Activated naive CD4-positive, alpha-beta T cell (primary cell): ENCODE results near the gene SLC8A2.
"Not testable (repeated sequence)": the region's sequence is repeated elsewhere in the genome, so short reads cannot be mapped to it uniquely, and the experiment has no call there.

Experiments used
- DNase-seq, 4 experiments: peaks; one replicate each; lab custom pipeline; 2025; lab: John Stamatoyannopoulos, UW

The SLC8A2 gene

DNA sequence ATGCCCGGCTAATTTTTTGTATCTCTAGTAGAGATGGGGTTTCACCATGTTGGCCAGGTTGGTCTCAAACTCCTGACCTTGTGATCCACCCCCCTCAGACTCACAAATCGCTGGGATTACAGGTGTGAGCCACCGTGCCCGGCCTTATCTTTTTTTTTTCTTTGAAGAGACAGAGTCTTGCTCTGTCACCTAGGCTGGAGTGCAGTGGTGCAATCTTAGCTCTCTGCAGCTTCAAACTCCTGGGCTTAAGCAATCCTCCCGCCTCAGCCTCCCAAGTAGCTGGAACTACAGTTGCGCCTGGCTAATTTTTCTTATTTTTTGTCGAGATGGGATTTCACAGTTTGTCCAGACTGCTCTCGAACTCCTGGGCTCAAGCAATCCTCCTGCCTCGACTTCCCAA is 60.0 kb downstream of the SLC8A2 start:
- DNase-seq = not testable (repeated sequence)

DNA sequence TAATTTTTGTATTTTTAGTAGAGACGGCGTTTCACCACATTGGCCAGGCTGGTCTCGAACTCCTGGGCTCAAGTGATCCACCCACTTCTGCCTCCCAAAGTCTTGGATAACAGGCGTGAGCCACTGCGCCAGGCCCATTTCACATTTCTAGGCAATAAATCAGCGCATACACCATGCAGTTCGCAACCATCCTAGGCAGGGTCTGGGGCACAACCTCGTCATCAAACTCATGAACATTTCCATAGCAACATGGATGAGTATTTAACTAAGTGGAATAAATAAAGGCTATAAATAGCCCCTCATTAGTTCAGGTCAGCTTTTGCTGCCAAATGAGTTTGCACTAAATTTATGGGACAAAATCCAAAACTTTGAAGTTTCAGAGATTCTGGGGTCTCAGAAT is 60.6 kb downstream of the SLC8A2 start:
- no peak for DNase-seq

DNA sequence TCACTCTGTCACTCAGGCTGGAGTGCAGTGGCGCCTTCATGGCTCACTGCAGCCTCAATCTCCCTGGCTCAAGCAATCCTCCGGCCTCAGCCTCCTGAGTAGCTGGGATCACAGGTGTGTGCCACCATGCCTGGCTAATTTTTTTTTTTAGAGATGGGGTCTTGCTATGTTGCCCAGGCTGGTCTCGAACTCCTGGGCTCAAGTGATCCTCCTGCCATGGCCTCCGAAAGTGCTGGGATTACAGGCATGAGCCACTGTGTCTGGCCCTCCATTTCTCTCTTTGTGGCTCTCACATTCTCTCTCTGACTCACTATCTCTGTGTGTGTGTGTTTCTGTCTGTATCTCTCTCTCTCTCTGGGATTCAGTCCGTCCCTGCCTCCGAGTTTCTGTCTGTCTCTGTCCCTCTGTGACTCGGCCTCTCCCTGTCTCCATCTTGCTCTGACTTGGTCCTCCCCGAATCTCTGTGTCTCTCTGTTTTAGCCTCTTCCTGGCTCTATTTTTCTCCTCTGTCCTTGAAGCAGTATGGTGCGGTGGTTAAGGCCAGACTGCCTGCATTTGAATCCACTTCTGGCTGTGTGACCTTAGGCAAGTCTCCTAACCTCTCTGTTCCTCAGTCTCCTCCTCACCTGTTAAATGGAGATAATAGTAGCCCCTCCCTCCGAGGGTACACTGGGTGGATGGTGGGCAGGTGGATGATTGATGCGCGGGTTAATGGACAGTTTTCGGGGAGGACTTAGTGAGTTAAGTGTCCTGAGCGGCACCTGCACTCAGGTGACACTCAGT is 63.3 kb downstream of the SLC8A2 start:
- DNase-seq = no peak

DNA sequence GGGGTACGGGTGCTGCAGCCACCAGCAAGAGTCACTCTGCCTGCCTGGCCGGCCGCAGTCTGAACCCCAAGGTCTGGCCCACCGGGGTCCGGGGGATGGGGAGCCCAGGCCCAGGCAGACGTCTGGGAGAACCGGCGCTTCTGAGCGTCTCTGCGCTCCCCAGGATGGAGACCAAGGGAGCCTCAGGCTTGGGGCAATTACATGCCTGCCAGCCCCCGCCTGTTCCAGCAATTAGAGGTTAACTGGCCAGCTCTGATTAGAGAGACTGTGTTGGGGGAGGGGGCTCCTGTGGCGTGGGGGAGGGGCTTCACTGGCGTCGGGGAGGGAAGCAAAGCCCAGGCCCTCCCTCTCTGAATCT is 64.3 kb downstream of the SLC8A2 start:
- DNase-seq = no peak

DNA sequence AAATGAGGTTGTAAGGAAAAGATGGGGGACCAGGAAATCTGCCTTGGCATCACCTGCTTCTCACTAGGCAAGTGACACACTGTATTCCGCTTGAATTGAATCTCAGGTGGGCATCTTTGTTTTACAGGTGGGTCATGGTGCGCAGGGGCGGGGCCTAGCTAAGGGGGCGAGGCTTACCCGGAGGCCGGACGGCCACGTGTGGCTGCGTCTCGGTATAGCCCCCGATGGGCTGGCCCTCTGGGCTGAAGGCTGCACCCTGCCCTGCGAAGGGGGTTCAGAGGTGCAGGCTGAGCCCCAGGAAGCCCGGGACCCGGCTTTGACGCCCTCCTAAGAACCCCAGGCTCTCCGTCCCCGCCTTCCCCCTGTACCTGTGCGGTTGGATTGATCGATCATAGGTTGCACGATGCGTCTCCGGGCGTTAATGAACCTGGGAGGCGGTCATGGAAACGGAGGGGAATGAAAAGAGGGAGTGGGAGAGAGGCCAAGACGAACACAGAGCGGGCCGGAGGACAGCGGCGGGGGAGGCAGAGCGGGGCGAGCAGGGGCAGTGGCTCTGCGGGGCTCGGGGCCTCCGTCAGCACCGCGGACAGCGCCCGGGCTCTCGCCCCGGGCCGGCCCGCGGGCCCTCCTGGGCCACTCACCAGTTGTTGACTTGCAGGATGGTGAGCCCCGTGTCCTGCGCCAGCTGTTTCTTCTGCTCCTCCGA is 64.8 kb downstream of the SLC8A2 start:
- DNase-seq = no peak

DNA sequence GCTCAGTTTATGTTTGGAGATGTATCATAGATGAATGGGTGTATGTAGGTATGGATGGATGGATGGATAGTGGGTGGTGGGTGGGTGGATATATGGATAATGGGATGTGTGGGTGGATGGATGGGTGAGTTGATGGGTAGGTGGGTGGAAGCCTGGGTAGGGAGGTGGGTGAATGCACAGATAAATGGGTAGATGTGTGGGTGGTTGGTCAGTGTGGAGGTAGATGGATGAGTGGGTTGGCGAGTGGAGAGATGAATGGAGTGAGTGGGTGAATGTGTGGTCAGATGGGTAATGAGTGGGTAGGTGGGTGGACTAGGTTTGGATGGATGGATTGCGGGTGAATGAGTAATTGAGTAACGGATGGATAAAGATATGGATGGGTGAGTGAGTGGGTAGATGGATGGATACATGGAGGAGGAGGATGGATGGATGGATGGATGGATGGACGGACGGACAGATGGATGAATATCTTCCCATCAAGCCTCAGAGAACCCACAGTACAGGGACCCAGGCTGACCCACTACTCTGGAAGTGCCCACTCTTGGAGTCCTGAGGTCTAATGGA is 65.8 kb downstream of the SLC8A2 start:
- no peak for DNase-seq

DNA sequence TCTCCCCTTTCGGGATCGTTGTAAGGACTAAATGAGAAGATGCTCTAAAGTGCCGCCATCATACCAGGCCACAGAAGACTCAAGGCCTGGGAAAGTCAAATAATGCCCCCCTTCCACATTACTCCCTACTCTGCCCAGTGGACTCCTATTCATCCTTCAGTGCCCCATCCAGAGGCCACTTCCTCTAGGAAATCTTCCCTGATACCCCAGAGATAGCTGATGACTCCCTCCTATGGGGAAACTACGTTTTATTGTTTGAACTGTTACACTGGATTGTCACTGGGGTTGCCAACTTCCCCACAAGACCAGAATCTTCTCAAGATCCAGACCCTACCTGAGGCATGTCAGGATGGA is 66.5 kb downstream of the SLC8A2 start:
- DNase-seq = no peak

DNA sequence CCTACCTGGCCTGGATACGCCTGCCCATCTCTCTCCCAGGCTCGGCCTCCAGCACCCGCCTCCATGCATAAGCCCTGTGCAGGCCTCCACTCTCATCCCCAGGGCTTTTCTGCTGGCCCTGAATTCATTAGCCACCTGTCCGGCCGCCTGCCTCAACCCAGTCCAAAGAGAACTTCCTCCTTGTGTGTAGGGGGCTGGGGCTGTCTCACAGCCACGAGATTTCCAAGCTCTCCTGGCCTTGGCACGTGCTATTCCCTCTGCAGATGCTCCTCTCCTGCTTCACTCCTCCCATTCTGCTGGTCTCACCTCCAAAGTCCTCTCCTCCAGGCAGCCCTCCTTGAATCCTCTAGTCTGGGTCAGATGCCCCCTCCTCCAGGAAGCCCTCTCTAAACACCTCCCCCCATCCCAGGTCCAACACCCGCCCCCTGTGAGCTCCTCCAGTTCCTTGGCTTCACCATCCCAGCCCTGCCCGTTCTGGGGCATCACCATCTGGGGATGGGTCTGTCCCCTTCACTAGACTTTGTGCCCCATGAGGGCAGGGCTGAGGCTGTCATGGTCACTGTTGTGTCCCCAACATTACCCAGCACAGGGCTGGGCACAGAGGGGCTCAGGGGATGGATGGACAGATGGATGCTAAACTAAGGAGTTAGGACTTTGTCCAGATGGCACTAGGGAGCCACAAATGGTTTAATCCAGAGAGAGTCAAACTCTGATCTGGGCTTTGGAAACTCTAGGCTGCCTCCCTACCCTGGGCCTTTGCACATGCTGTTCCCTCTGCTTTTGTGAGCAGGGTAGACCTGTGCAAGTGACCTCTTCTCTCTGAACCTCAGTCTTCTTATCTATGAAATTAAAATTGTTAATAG is 67.1 kb downstream of the SLC8A2 start:
- no peak for DNase-seq

DNA sequence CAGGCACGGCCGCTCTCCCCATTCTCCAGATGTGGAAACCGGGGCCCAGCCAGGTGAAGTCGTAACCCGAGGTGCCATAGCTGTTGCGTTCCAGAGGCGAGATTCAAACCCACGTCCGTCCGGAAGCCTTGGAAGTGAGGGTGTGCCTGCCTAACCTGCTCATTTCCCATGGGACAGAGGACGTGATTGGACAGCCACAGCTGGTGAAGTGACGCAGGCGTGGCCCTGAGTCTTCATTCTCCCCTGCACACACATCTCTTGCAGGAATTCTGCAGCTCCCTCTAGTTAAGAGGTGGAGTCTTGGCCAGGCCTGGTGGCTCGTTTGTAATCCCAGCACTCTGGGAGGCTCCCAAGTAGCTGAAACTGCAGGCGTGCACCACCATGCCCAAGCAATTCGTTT is 69.2 kb downstream of the SLC8A2 start:
- DNase-seq = no peak

DNA sequence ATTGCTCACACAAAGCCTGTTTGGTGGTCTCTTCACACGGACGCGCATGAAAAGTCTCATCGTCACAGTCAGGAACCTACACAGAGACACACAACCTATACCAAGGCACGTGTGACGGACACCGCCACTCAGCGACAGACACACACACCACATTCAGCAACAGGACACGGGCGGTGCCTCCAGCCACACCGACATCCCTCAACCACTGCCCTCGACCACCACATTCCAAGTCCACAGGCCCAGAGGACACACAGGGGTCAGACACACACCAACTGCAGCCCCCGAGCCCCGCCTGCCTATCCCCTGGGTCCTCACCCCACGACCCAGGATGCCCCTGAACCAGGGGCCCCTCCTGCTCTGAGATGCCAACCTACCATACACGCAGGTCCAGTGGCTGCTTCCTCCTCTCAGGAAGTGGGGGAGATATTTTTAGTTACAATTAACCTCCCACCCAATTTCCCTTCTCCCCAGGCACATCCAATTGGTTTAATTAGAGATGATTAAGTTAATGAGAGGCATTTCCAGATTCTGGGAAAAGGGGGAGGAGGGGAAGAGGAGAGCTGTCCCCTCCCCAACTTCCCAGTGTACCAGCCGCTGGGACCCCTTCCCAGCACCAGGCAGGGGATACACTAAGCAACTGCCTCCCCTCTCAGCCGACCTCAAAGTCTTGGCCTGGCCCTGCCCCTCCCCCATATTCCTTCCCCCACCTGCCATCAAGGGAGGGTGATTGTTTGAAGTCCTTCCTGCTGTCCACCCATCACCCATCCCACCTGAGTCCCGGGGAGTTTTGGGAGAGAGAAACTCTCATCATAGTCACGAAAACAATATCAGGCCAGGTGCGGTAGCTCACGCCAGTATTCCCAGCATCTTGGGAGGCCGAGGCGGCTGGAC is 72.7 kb downstream of the SLC8A2 start:
- no peak for DNase-seq

DNA sequence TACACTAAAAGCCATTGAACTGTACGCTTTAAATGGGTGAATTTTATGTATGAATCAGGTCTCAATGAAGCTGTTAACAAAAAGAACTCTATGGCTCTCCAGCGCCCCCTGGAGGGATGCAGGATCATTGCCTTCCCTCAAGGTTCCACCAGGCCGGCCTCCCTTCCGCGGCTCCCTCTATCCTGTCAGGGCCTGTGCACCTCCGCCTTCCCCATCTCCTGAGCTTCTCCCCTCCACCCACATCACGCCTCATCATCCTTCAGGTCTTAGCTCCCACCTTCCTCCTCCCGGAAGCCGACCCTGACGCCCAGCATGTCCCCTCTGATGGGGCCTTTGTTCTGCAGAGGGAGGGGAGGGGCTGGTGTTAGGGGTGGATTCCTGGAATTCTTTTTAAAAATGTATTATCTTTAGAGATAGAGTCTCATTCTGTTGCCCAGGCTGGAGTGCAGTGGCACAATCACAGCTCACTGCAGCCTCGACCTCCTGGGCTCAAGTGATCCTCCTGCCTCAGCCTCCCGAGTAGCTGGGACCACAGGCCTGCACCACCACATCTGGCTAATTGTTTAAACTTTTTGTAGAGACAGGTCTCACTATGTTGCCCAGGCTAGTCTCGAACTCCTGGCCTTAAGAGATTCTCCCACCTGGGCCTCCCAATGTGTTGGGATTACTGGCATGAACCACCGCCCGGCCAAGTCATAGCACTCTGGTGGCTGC is 80.0 kb downstream of the SLC8A2 start:
- DNase-seq = peak; percentile 43 to 81 (median 74)

DNA sequence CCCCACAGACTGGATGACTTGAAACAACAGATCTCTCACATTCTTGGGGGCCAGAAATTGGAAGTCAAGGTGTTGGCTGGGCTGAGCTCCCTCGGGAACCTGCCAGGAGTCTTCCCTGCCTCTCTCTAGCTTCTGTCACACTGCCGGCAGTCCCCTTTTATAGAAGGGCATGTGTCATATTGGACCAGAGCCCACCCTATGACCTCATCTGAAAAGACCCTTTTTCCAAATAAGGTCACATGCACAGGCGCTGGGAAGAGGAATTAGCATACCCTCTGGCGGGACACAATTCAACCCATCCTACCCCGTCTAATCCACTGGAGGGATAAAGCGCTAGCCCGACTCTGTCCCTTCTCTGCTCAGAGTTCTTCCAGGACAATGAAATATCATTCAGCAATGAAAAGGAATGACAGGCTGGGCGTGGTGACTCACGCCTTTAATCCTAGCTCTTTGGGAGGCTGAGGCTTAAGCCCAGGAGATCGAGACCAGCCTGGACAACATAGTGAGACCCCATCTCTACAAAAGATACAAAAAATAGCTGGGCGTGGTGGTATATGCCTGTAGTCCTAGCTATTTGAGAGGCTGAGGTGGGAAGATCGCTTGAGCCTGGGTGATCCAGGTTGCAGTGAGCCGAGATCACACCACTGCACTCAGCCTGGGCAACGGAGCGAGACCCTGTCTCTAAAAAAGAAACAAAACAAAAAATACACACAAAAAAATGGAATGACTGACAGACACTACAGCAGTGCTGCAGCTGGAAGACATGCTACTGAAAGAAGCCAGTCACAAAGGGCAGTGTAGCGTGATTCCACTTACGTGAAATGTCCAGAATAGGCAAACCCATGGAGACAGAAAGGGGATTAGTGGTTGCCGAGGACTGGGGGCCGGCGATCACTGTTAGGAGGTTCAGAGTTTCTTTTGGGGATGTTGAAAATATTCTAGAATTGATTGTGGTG is 80.9 kb downstream of the SLC8A2 start:
- no peak for DNase-seq

DNA sequence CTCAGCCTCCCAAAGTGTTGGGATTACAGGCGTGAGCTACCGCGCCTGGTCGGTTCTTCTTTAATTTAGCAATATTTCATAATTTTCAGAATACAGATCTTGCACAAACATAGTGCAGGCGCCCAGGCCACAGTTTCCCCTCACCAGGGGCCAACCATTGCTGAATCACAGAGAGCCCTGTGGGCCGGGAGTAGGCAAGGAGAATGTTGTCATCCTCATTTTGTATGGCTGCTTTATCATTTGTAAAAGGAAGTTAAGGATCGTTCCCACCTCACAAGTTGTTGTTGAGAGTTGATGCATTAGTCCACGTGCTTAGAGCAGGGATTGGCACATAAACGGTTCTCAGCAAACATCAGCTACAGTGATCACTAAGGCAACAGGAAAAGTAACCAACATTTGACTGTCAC is 82.5 kb downstream of the SLC8A2 start:
- no peak for DNase-seq

DNA sequence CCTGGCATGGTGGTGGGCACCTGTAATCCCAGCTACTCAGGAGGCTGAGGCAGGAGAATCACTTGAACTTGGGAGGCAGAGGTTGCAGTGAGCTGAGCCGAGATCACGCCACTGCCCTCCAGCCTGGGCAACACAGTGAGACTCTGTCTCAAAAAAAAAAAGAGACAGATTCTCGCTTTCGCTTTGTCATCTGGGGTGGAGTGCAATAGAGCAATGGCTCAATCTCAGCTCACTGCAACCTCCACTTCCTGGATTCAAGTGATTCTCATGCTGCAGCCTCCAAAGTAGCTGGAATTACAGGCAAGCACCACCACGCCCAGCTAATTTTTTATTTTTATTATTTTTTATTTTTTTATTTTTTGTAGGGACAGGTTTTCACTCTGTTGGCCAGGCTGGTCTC is 83.0 kb downstream of the SLC8A2 start:
- DNase-seq = not testable (repeated sequence)

DNA sequence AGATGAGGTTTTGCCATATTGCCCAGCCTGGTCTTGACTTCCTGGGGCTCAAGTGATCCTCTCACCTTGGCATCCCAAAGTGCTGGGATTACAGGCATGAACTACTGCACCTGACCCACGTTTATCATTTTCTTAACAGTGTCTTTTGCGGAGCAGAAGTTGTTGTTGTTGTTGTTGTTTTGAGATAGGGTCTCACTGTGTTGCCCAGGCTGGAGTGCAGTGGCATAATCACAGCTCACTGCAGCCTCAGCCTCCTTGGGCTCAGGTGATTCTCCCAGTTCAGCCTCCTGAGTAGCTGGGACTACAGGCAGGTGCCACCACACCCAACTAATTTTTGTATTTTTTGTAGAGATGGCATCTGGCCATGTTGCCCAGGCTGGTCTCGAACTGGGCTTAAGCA is 84.1 kb downstream of the SLC8A2 start:
- not testable (repeated sequence) for DNase-seq

DNA sequence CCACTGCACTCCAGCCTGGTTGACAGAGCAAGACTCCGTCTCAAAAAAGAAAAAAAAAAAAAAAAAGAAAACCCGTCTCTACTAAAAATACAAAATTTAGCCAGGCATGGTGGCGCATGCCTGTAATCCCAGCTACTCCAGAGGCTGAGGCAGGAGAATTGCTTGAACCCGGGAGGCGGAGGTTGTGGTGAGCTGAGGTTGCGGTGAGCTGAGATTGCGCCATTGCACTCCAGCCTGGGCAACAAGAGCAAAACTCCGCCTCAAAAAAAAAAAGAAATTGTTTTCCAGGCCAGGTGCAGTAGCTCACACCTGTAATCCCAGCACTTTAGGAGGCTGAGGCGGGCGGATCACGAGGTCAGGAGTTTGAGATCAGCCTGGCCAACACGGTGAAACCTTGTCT is 85.1 kb downstream of the SLC8A2 start:
- DNase-seq = not testable (repeated sequence)

DNA sequence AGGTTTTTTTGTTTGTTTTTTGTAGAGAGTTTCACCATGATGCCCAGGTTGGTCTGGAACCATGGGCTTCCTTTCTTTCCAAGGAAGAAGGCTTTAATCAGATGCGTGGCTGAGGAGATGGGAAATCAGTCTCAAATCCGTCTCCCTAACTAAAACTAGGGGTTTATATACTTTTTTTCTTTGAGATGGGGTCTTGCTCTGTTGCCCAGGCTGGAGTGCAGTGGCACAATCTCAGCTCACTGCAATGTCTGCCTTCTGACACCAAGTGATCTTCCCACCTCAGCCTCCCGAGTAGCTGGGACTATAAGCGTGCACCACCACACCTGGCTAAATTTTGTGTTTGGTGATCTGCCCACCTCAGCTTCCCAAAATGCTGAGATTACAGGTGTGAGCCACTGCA is 87.2 kb downstream of the SLC8A2 start:
- DNase-seq = not testable (repeated sequence)

DNA sequence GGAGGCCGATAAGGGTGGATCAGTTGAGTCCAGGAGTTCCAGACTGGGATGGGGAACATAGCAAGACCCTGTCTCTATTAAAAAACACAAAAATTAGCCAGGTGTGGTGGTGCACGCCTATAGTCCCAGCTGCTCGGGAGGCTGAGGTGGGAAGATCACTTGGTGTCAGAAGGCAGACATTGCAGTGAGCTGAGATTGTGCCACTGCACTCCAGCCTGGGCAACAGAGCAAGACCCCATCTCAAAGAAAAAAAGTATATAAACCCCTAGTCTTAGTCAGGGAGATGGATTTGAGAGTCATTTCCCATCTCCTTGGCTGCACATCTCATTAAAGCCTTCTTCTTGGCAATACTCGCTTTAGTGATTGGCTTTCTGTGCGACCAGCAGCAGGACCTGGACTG is 87.8 kb downstream of the SLC8A2 start:
- DNase-seq = not testable (repeated sequence)

DNA sequence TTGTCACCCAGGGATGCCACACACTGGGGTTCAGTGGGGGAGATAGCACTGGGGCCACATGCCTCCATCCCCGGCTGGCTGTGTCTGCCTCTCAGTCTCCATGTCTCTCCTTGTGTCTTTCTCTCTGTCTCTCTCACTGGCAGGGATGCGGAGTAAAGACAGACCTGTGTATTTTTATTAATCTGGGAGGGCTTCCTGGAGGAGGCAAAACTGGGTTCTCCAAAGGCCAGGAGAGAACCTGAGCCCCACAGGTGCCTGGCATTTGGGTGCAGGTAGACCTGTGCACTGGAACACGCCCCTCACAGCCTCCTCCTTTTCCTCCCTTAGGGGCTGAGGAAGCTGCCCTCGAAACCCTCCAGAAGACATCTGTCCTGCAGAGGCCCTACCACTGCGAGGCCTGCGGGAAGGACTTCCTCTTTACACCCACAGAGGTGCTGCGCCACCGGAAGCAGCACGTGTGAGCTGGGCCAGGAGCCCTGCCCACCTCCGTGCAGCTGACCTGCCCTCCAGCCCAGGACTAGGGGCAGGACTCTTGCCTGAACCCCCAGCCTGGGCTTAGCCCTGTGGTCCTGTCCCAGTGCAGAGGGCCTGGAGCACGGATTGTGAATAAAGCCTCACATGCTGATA is 89.9 kb downstream of the SLC8A2 start:
- DNase-seq = peak in 1 of 4 experiments; percentile 10
